Measurements from ENCODE around the gene ACIN1. TPM values are rescaled to one million over a fixed set of nuclear protein-coding genes. Genes with fewer than 3 reads are reported as not detected.
A peak's percentile ranks its signal among the peaks of the same experiment; 100 is the strongest.

The ACIN1 gene
- total RNA-seq, 1 donor from 2014 or later, result 64.6 TPM

DNA sequence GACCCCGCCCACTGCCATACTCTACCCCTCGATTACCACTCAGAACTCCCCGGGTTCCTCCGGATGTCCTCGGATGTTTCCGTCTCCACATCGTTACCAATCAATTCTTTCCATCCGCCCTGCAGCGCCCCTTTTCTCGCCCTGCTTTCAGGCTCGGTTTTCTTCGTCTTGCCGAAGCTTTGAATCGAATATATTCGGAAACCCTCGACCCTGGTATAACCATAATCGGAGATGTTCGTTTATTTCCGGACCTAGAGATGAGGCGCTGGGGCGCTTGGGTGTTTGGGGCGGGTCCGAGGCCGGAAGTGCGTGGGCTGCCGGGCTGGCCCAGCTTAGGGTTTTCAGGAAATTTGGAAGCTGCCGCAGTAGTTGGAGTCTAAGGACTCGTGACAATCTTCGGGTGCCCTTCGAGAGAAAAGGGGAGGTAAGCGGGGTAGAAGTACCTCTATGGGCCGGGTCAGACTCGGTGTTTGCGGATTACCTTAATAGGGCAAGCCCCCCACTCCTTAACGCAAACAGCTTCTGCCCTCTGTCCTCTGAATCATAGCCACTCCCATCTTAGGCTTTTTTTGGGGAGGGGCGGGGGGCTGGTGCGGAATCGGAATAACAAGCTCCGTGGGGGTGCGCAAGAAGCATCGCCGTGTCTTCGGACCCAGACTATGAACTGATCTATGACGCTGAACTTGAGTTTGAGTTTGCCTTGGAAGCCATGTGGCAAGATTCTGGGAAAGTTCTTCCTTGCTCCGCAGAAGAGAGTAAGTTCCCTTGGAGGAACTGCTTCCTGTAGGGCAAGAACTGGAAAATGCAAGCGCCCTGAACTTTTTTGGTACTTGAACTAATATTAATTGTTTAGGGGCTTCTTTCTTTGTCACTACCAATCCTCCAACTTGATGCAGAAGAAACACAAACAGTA is 516 bp upstream of the ACIN1 start, which contains the start of gene C14orf119:
C14orf119 (plus strand) TSS at position 310 of the 913 bp plus-strand sequence. CDS start 2,154 bp downstream, outside the sequence.
- H3K27me3 ChIP-seq (ENCODE audit: low read depth), result no peaks in the 10 kb centered on the region
- intact Hi-C loops (cut with micrococcal nuclease), result no loop called here
- DNase-seq, result peak; percentile 100
- H3K27ac ChIP-seq (replicated peaks), result peak within 1 kb of the TSS; percentile 97
- no peaks in the 10 kb centered on the region for H3K9me3 ChIP-seq (replicated peaks)
- H3K4me3 ChIP-seq, result peak within 1 kb of the TSS; percentile 90
- peaks cover 79% of the 10 kb centered on the region for H3K4me1 ChIP-seq
- TF ChIP-seq, protein P1, sequence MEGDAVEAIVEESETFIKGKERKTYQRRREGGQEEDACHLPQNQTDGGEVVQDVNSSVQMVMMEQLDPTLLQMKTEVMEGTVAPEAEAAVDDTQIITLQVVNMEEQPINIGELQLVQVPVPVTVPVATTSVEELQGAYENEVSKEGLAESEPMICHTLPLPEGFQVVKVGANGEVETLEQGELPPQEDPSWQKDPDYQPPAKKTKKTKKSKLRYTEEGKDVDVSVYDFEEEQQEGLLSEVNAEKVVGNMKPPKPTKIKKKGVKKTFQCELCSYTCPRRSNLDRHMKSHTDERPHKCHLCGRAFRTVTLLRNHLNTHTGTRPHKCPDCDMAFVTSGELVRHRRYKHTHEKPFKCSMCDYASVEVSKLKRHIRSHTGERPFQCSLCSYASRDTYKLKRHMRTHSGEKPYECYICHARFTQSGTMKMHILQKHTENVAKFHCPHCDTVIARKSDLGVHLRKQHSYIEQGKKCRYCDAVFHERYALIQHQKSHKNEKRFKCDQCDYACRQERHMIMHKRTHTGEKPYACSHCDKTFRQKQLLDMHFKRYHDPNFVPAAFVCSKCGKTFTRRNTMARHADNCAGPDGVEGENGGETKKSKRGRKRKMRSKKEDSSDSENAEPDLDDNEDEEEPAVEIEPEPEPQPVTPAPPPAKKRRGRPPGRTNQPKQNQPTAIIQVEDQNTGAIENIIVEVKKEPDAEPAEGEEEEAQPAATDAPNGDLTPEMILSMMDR (IDR thresholded peaks at IDR 0.05; ENCODE audit: borderline replicate concordance), result no peak
- peaks cover 43% of the 10 kb centered on the region for H3K36me3 ChIP-seq

DNA sequence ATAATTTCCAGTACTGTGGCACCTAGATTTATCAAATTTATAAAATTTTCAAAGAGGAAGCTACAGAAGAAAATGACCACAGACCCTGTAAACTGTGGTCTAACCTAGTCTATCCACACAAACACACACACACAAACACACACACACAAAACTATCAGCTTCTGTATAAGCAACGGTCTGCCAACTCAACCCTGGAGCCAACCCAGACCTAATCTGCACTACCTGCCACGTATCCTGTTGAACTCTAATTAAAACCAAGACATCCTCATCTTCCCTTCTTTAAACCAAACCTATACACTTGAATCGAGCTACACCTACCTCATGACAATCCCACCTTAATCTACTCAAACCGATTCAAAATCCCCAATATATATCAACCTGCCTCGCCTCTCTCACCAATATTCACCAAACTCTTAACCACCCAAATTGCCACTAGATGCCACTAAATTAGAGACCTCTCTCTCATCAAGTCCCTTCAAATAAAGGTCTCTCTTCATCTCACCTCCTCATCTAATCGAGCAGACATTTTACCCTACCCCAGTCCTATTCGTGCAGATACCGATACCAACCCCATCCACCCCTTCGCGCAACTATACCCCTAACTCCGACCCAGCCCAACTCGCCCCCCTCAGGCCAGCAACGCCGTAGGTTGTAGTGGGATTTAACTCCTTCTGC is 808 bp downstream of the ACIN1 start:
- H3K4me3 ChIP-seq, result peak overlapping the region; percentile 90
- H3K4me1 ChIP-seq, result peaks cover 79% of the 10 kb centered on the region
- no peaks in the 10 kb centered on the region for H3K27me3 ChIP-seq (ENCODE audit: low read depth)
- intact Hi-C loops (cut with micrococcal nuclease), result no loop called here
- no peak for DNase-seq
- H3K9me3 ChIP-seq (replicated peaks), result no peaks in the 10 kb centered on the region
- peaks cover 56% of the 10 kb centered on the region for H3K36me3 ChIP-seq
- TF ChIP-seq, protein P1 (IDR thresholded peaks at IDR 0.05; ENCODE audit: borderline replicate concordance), result peak; percentile 25
- H3K27ac ChIP-seq (replicated peaks), result peak overlapping the region; percentile 97

DNA sequence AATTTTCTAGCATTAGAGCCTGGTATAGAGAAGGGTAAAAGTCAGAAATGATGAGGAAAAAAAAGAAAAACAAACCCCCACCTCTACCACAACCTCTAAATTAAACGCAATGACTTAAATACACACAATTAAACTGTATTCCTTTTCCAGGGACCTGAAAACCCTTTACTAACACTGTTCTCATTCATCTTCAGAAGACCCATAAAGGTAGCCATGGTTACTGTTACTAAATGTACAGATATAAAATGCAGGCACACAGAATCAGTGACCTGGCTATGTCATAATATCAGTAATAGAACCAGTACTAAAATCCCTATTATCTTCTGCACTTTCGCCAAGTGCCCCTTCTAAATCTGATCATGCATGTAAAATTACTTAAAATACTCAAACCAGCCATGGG is 1.4 kb downstream of the ACIN1 start:
- intact Hi-C loops (cut with micrococcal nuclease), result no loop called here
- peaks cover 73% of the 10 kb centered on the region for H3K4me1 ChIP-seq
- H3K27ac ChIP-seq (replicated peaks), result no peak overlapping the region
- H3K27me3 ChIP-seq (ENCODE audit: low read depth), result no peaks in the 10 kb centered on the region
- no peak for DNase-seq
- peak overlapping the region; percentile 90 for H3K4me3 ChIP-seq
- H3K9me3 ChIP-seq (replicated peaks), result no peaks in the 10 kb centered on the region
- TF ChIP-seq, protein P1 (IDR thresholded peaks at IDR 0.05; ENCODE audit: borderline replicate concordance), result no peak
- peaks cover 59% of the 10 kb centered on the region for H3K36me3 ChIP-seq

DNA sequence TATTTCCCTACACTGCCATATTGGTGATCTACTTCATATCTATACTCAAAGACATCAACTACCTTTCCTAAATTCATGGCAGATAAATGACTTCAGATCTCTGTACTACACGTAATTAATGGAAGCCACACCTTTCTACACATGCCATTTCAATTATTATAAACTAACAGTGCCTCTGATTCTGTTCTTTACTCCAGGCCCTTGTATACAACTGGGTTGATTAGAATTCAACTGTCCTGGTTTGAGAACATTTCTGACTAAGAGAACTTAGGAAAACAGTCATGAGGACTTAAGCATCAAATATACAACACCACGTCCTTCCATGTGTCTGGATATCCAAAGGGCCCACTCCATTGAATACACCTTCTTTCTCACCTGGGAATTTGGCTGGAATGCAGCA is 1.8 kb downstream of the ACIN1 start:
- intact Hi-C loops (cut with micrococcal nuclease), result no loop called here
- TF ChIP-seq, protein P1 (IDR thresholded peaks at IDR 0.05; ENCODE audit: borderline replicate concordance), result no peak
- no peak for DNase-seq
- H3K4me1 ChIP-seq, result peaks cover 73% of the 10 kb centered on the region
- peaks cover 59% of the 10 kb centered on the region for H3K36me3 ChIP-seq
- no peaks in the 10 kb centered on the region for H3K9me3 ChIP-seq (replicated peaks)
- H3K4me3 ChIP-seq, result peak overlapping the region; percentile 90
- H3K27ac ChIP-seq (replicated peaks), result no peak overlapping the region
- H3K27me3 ChIP-seq (ENCODE audit: low read depth), result no peaks in the 10 kb centered on the region

DNA sequence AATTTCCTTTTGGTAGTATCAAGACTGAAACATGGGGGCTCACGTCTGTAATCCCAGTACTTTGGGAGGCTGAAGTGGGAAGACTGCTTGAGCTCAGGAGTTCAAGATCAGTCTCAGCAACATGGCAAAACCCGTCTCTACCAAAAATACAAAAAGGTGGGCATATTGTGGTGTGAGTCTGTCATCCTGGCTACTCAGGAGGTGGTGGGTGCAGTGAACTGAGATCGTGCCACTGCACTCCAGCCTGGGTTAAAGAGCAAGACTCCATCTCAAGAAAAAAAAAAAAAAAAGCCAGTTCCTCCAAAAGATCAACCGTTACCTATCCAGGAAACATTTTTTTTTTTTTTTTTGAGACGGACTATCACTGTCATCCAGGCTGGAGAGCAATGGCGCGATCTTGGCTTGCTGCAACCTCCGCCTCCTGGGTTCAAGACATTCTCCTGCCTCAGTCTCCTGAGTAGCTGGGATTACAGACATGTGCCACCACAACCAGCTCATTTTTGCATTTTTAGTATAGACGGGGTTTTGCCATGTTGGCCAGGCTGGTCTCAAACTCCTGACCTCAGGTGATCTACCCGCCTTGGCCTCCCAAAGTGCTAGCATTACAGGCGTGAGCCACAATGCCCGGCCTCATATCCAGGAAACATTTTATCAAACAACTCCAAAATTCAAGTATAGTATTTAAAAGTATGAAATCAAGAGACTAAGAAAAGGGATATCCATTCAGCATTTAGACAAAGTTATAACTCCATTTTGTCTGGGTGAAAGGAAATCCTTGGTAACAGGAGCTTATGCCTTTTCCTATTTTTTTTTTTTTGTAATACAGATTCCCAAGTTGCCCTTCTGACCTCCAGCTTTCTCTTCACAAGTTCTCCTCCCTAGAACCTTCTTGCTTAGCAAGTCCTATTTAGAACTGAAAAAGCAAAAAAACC is 3.4 kb downstream of the ACIN1 start:
- no peak overlapping the region for H3K27ac ChIP-seq (replicated peaks)
- intact Hi-C loops (cut with micrococcal nuclease), result no loop called here
- H3K36me3 ChIP-seq, result peaks cover 68% of the 10 kb centered on the region
- no peak for DNase-seq
- no peak overlapping the region for H3K4me3 ChIP-seq
- TF ChIP-seq, protein P1 (IDR thresholded peaks at IDR 0.05; ENCODE audit: borderline replicate concordance), result no peak
- peaks cover 73% of the 10 kb centered on the region for H3K4me1 ChIP-seq
- no peaks in the 10 kb centered on the region for H3K27me3 ChIP-seq (ENCODE audit: low read depth)
- H3K9me3 ChIP-seq (replicated peaks), result no peaks in the 10 kb centered on the region
